OCI-LY1 (cell line): ENCODE measurements around the gene YLPM1.

Experiments
- EZH2 ChIP-seq: fragments of 200-600 bp; sonication (generic), shearing (Covaris generic); IDR thresholded peaks from 2 replicates; pipeline ENCODE4 v1.8.0; 2017; ENCODE audit warnings: borderline replicate concordance, mixed run types, mild to moderate bottlenecking, antibody characterized with exemption, low read length, moderate library complexity, mixed read lengths
- TF ChIP-seq, protein P1 (sequence below): fragments of 200-600 bp; sonication (generic), shearing (Covaris generic); IDR thresholded peaks from 2 replicates; pipeline ENCODE4 v1.5.1; 2017; ENCODE audit warnings: mild to moderate bottlenecking, antibody characterized with exemption, low read length, moderate library complexity, mixed read lengths

DNA sequence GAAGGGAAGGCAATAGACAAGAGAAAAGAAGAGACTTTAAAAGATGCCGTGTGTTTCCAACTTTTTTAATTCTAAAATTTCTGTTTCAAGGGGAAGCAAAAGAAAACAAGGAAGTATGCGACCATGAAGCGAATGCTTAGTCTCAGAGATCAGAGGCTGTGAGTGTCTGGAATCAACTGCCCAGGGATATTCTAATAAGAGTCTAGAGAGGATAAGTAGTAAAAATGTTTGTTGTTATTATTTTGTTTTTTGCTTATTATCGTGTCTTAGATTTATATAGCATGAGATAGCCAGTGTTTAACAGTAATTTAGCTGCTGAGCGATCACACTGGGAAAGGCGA is 49.8 kb upstream of the YLPM1 start:
- TF ChIP-seq, protein P1, sequence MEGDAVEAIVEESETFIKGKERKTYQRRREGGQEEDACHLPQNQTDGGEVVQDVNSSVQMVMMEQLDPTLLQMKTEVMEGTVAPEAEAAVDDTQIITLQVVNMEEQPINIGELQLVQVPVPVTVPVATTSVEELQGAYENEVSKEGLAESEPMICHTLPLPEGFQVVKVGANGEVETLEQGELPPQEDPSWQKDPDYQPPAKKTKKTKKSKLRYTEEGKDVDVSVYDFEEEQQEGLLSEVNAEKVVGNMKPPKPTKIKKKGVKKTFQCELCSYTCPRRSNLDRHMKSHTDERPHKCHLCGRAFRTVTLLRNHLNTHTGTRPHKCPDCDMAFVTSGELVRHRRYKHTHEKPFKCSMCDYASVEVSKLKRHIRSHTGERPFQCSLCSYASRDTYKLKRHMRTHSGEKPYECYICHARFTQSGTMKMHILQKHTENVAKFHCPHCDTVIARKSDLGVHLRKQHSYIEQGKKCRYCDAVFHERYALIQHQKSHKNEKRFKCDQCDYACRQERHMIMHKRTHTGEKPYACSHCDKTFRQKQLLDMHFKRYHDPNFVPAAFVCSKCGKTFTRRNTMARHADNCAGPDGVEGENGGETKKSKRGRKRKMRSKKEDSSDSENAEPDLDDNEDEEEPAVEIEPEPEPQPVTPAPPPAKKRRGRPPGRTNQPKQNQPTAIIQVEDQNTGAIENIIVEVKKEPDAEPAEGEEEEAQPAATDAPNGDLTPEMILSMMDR = no peak
- TF ChIP-seq EZH2 = no peak
